Activated naive CD4-positive, alpha-beta T cell treated with anti-CD3 and anti-CD28 coated beads for 36 hours (primary cell): ENCODE data around the gene TRAF2. TPM values are rescaled to one million over a fixed set of nuclear protein-coding genes. Genes with fewer than 3 reads are reported as not detected.

Source experiments
- CTCF ChIA-PET: fragments of 350-600 bp; sonication (Branson Sonifier 250); formaldehyde crosslinking; loops from one replicate; lab custom pipeline; 2021; ENCODE audit warnings: antibody characterized with exemption; lab: Charles Lee
- DNase-seq: peaks from one replicate; pipeline ENCODE4 v3.0.0-alpha.2; 2020
- H3K27ac Mint-ChIP-seq: one replicate; pipeline ENCODE4 v1.8.0; 2021; ENCODE audit warnings: mild to moderate bottlenecking, mixed read lengths
- H3K27me3 Mint-ChIP-seq: one replicate; pipeline ENCODE4 v1.8.0; 2021; ENCODE audit warnings: low read depth, mixed read lengths
- H3K36me3 Mint-ChIP-seq: one replicate; pipeline ENCODE4 v1.8.0; 2021; ENCODE audit warnings: low read depth, mixed read lengths
- H3K4me1 Mint-ChIP-seq: one replicate; pipeline ENCODE4 v1.8.0; 2021; ENCODE audit warnings: low read depth, mixed read lengths
- H3K4me3 Mint-ChIP-seq: one replicate; pipeline ENCODE4 v1.8.0; 2021; ENCODE audit warnings: mild to moderate bottlenecking, moderate library complexity, mixed read lengths
- H3K9me3 Mint-ChIP-seq: one replicate; pipeline ENCODE4 v1.8.0; 2021; ENCODE audit warnings: mixed read lengths
- intact Hi-C: fragments of 100-400 bp; cut with micrococcal nuclease; formaldehyde crosslinking; loops from one replicate; pipeline ENCODE4 v1.15.1; 2023
- total RNA-seq, 2 experiments: library from RNA; stranded (reverse); gene quantifications; one replicate each; pipeline ENCODE4 v1.2.3, GENCODE V29; 2021

Gene TRAF2
- total RNA-seq, 2 experiments from 2014 or later = 39.7 to 41.8 TPM

GRCh38 chr9:136916330-136917184 lies 30.2 kb downstream of the TRAF2 start:
- Mint-ChIP-seq H3K4me1 (peaks cover 3% of the 10 kb centered on the region), H3K4me3 (no peak overlapping the region), H3K36me3 (peaks cover 36% of the 10 kb centered on the region), H3K27me3 (no peaks in the 10 kb centered on the region), H3K9me3 (no peaks in the 10 kb centered on the region), H3K27ac (no peak overlapping the region)
- DNase-seq = no peak
- intact Hi-C loops = no loop called here
- CTCF ChIA-PET = no interaction called here

GRCh38 chr9:136917902-136918301 lies 31.6 kb downstream of the TRAF2 start:
- Mint-ChIP-seq H3K27me3 (no peaks in the 10 kb centered on the region), H3K4me1 (peaks cover 3% of the 10 kb centered on the region)
- intact Hi-C loops = no loop called here

GRCh38 chr9:136920069-136920468 lies 33.8 kb downstream of the TRAF2 start:
- no peak for DNase-seq
- Mint-ChIP-seq H3K4me3 (no peak overlapping the region), H3K27me3 (no peaks in the 10 kb centered on the region), H3K36me3 (peaks cover 41% of the 10 kb centered on the region), H3K9me3 (no peaks in the 10 kb centered on the region), H3K27ac (no peak overlapping the region), H3K4me1 (peaks cover 3% of the 10 kb centered on the region)
- CTCF ChIA-PET = interaction anchor here (0.9 to 1.0 kb wide), 2 partner anchors 78 to 109 kb away, joined by 3 read pairs; partner anchors contain the start of gene AJM1
- intact Hi-C loops = no loop called here

More at GRCh38 chr9:136917902-136918301, 31.6 kb downstream of the TRAF2 start:
- Mint-ChIP-seq H3K4me3 (no peak overlapping the region), H3K36me3 (peaks cover 41% of the 10 kb centered on the region), H3K27ac (no peak overlapping the region), H3K9me3 (no peaks in the 10 kb centered on the region)
- CTCF ChIA-PET = interaction anchor here (1.0 kb wide), 1 partner anchor 160 kb away, joined by 3 read pairs; no protein-coding TSS in a partner anchor
- DNase-seq = no peak

GRCh38 chr9:136920734-136921231 lies 34.5 kb downstream of the TRAF2 start:
- Mint-ChIP-seq H3K4me1 (peaks cover 2% of the 10 kb centered on the region), H3K27me3 (no peaks in the 10 kb centered on the region), H3K36me3 (peaks cover 38% of the 10 kb centered on the region), H3K4me3 (no peak overlapping the region), H3K27ac (no peak overlapping the region), H3K9me3 (no peaks in the 10 kb centered on the region)
- DNase-seq = no peak
- CTCF ChIA-PET = no interaction called here
- intact Hi-C loops = no loop called here

GRCh38 chr9:136921307-136921706 lies 35.0 kb downstream of the TRAF2 start:
- no peak overlapping the region for H3K4me3 Mint-ChIP-seq
- no peak overlapping the region for H3K27ac Mint-ChIP-seq
- H3K27me3 Mint-ChIP-seq = no peaks in the 10 kb centered on the region
- H3K4me1 Mint-ChIP-seq = no peaks in the 10 kb centered on the region
- H3K9me3 Mint-ChIP-seq = no peaks in the 10 kb centered on the region
- peaks cover 36% of the 10 kb centered on the region for H3K36me3 Mint-ChIP-seq
- DNase-seq = no peak
- CTCF ChIA-PET = no interaction called here
- intact Hi-C loops = no loop called here

- H3K9me3 Mint-ChIP-seq = no peaks in the 10 kb centered on the region
- H3K4me1 Mint-ChIP-seq = no peaks in the 10 kb centered on the region
- intact Hi-C loops = no loop called here
- H3K27ac Mint-ChIP-seq = no peak overlapping the region
- DNase-seq = no peak
- H3K4me3 Mint-ChIP-seq = no peak overlapping the region
- peaks cover 37% of the 10 kb centered on the region for H3K36me3 Mint-ChIP-seq
- H3K27me3 Mint-ChIP-seq = no peaks in the 10 kb centered on the region
- CTCF ChIA-PET = no interaction called here
Observed at GRCh38 chr9:136921718-136922117, 35.4 kb downstream of the TRAF2 start.

- H3K4me3 Mint-ChIP-seq = no peak overlapping the region
- no peaks in the 10 kb centered on the region for H3K27me3 Mint-ChIP-seq
- DNase-seq = no peak
- peaks cover 33% of the 10 kb centered on the region for H3K36me3 Mint-ChIP-seq
- no peaks in the 10 kb centered on the region for H3K4me1 Mint-ChIP-seq
- no peaks in the 10 kb centered on the region for H3K9me3 Mint-ChIP-seq
- no peak overlapping the region for H3K27ac Mint-ChIP-seq
- CTCF ChIA-PET = no interaction called here
- intact Hi-C loops = no loop called here
Observed at GRCh38 chr9:136922540-136922939, 36.2 kb downstream of the TRAF2 start.

GRCh38 chr9:136923881-136924280 lies 37.6 kb downstream of the TRAF2 start:
- Mint-ChIP-seq H3K9me3 (no peaks in the 10 kb centered on the region), H3K4me1 (no peaks in the 10 kb centered on the region), H3K27me3 (no peaks in the 10 kb centered on the region), H3K36me3 (peaks cover 34% of the 10 kb centered on the region), H3K4me3 (no peak overlapping the region), H3K27ac (no peak overlapping the region)
- CTCF ChIA-PET = interaction anchor here (0.7 kb wide), 1 partner anchor 15 kb away, joined by 3 read pairs; no protein-coding TSS in a partner anchor
- intact Hi-C loops = no loop called here
- no peak for DNase-seq

GRCh38 chr9:136925414-136926153 lies 39.3 kb downstream of the TRAF2 start:
- intact Hi-C loops = no loop called here
- Mint-ChIP-seq H3K4me3 (no peak overlapping the region), H3K9me3 (no peaks in the 10 kb centered on the region), H3K36me3 (peaks cover 29% of the 10 kb centered on the region), H3K27me3 (no peaks in the 10 kb centered on the region), H3K27ac (no peak overlapping the region), H3K4me1 (no peaks in the 10 kb centered on the region)
- no peak for DNase-seq
- CTCF ChIA-PET = no interaction called here

- DNase-seq = no peak
- CTCF ChIA-PET = interaction anchor here (1.3 kb wide), 1 partner anchor 83 kb away, joined by 6 read pairs; the partner anchor contains the start of gene AJM1
- H3K4me1 Mint-ChIP-seq = no peaks in the 10 kb centered on the region
- H3K27ac Mint-ChIP-seq = no peak overlapping the region
- no peak overlapping the region for H3K4me3 Mint-ChIP-seq
- no peaks in the 10 kb centered on the region for H3K9me3 Mint-ChIP-seq
- peaks cover 24% of the 10 kb centered on the region for H3K36me3 Mint-ChIP-seq
- intact Hi-C loops = no loop called here
- no peaks in the 10 kb centered on the region for H3K27me3 Mint-ChIP-seq
Observed at GRCh38 chr9:136926154-136926704, 39.9 kb downstream of the TRAF2 start.

GRCh38 chr9:136926749-136927148 lies 40.4 kb downstream of the TRAF2 start:
- DNase-seq = no peak
- peaks cover 26% of the 10 kb centered on the region for H3K36me3 Mint-ChIP-seq
- CTCF ChIA-PET = interaction anchor here (1.3 kb wide), 1 partner anchor 84 kb away, joined by 6 read pairs; the partner anchor contains the start of gene AJM1
- no peak overlapping the region for H3K27ac Mint-ChIP-seq
- H3K27me3 Mint-ChIP-seq = no peaks in the 10 kb centered on the region
- H3K4me3 Mint-ChIP-seq = no peak overlapping the region
- H3K9me3 Mint-ChIP-seq = no peaks in the 10 kb centered on the region
- peaks cover 4% of the 10 kb centered on the region for H3K4me1 Mint-ChIP-seq
- intact Hi-C loops = no loop called here
